NCI-H524 (cell line): Measurements from ENCODE around the gene FOXP1.
"Not testable (repeated sequence)": the region's sequence is repeated elsewhere in the genome, so short reads cannot be mapped to it uniquely, and the experiment has no call there.

Experiments
- DNase-seq, 2 experiments: peaks; one replicate each; lab custom pipeline; 2025; lab: John Stamatoyannopoulos, UW

FOXP1 gene

DNA sequence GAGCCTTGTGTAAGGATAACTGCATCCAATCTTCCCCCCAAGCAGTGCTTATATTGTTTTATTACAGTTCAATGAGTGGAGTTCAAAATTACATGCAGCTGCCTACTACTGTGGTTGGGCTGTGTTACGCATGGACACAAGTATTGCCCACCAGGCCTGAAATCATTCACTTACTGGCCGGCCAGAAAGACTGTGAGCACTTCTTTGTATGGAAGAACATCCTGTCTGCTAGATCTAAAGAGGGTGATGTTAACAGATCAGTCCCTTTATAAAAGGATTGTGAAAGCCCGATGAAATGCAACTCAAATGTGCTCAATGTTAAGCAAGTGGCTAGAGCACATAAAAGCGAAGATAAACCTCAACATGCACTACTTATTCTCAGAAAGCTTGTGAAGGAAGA lies 132.5 kb downstream of the FOXP1 start:
- DNase-seq = no peak

DNA sequence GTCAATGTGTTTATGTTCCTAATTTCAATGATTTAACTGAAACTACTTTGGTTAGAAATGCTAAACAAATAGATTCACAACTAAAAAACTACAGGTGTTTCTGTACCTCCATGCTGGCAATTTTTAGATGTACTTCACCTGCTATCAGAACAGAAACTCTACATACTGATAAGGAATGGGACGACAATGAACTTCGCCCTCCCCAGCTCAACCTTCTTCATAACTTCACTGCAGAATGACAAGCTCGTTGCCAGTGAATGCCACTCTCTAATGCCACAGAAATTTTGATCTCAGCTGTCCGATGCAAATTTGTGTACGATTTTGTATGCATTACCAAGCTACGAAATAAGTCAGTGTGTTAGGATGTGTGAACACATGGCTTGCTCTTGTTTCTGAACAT lies 133.4 kb downstream of the FOXP1 start:
- DNase-seq = no peak

DNA sequence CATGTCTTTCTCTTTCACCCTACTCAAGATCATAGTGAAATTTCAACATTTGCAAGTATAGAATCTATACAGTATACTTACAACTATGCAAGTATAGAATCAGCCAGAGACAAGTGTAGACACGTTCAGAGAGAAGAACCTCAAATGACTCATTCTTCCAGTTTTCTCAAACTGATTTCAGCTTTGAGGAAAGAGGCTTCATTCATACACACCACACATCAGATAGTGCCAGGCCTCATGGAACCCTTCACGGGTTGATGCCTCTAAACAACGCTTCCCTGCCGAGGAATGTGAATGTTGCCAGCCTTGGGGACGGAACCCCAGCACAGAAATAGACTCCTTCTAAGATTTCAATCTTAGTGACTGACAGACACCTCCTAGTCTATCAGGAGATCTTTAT lies 135.7 kb downstream of the FOXP1 start:
- DNase-seq = no peak

DNA sequence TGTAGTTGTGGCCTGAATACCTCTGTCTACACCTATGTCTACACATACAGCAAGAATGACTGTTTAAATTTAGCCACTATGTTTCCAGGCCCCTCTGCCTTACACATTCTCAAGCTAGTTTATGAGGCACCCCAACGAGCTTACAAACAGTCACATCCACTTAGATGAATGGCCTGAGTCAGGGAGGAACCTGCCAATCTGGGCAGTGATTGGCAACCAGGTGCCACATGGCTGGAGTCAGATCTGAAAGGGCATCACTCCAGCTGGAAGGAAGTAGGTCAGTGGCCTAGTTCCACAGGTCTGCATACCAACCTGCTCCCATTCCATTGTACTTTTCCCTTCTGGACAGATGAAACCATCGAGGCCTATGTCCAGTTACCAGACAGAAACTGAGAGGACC lies 136.3 kb downstream of the FOXP1 start:
- no peak for DNase-seq

DNA sequence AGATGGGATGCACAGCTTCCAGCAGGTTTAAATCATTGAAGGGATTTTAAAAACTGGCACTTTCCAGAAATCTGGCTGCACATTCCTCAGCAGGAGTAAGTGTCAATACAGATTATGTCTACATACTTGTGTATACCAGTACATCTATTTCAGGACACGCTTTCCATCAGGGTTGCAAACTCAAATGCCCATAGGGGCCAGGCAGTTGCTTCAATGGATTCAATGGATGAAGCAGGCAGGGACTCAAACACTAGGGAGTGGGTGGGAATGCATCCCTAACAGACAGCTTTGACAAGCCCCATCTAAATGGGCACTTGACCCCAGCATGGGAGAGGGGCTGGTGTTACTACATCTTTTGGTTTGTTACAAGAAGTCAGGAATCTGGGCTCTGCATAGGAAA lies 136.8 kb downstream of the FOXP1 start:
- DNase-seq = no peak

DNA sequence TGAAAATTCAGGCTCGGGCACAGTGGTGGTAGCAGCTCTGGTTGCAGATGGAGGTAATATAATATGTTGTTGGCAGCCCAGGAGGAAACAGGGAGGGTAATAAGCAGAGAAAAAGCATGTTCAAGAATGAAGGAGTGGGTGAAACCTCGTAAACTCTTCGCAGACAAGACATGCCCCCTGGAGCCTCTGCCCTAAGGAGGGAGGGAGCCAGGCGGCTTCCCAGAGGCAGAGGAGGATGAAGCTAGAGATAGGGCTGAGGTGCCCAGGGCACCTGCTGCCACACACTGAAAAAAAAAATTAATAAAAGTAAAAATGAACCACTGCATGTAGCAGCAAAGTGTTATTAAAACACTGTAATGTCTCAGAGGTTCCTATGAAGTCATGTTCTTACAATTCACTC lies 137.3 kb downstream of the FOXP1 start:
- no peak for DNase-seq

DNA sequence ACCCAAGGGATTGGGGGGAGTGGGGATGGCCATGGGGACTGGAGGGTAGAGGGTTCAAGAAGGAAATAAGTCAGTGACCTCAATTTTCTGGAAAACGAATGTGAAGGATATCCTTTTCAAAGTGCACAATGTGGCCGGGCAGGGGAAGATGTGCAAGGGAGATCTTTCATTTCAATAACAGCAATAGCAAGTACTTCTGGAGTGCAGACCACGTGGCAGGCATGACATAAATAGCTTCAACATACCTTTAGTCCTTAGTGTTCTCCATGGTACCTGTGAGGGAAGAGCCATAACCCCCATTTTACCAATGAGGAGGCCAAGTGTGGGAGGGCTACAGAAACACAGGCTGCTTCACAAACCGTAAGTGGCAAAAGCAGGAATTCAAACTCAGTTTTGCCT lies 138.7 kb downstream of the FOXP1 start:
- no peak for DNase-seq

DNA sequence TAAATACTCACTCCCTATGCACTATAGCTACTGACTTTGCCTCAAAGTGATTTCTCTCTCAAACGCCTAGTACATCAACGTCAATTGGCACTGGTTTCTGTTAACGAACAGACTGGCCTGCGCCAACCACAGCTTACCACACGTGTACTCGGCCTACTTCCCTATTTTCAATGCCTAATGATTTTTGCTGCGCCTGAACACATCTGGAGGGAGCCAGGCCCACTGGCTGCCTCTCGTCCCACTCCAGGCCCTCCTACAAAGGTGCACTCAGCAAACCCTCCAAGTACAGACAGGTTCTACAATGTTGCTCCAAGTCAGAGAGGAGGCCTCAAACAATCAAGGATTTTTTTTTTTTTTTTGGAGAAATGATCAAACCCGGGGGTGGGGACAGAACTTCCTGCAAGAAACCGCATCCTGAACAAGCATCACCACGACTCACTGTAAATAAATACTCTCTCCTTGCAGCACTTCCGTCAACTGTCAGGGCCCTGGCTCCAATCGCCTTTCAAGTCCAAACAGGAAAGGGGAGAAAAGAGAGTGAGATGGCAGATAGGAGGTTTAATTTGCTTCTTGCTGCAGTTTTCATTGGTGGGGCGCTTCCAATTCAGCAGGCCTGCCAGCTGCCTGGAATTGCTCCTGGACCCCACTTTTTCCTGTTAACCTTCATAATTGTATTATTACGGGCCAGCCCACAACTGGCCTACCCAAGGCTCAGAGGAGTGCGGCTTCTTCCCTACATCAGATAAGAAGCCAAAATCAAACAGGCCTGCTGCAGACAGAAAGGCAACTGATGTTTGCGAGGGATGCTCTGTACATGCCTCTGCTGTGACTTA lies 139.3 kb downstream of the FOXP1 start:
- no peak for DNase-seq

DNA sequence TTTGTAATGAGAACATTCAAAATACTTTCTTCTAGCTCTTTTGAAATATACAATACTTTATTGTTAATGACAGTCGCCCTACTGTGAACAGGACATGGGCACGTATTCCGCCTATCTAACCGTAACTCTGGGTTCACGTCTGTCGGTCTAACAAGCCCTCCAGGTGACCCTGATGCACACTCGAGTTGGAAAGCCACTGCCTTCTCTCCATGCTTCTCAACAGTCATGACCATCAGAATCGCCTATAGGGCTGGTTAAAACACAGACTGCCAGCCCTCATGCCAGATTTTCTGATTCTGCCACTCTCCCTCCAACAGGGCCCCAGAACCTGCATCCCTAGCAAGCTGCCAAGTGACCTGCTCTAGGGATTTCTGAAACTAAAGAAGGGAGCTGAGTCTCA lies 140.2 kb downstream of the FOXP1 start:
- no peak for DNase-seq

DNA sequence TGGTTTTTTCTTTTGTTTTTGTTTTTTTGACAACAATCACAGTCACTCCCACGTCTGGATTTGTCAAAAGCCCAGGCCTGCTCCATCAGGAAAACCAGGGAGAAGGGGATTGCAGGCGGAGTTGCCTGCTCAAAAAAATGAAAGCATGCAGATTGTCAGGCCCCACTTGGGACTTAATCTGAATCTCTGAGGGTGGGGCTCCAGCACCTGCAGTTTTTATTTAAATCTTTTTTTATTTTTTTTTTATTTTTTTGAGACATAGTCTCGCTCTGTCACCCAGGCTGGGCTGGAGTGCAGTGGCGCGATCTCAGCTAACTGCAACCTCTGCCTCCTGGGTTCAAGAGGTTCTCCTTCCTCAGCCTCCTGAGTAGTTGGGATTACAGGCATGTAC lies 140.9 kb downstream of the FOXP1 start:
- DNase-seq = no peak

DNA sequence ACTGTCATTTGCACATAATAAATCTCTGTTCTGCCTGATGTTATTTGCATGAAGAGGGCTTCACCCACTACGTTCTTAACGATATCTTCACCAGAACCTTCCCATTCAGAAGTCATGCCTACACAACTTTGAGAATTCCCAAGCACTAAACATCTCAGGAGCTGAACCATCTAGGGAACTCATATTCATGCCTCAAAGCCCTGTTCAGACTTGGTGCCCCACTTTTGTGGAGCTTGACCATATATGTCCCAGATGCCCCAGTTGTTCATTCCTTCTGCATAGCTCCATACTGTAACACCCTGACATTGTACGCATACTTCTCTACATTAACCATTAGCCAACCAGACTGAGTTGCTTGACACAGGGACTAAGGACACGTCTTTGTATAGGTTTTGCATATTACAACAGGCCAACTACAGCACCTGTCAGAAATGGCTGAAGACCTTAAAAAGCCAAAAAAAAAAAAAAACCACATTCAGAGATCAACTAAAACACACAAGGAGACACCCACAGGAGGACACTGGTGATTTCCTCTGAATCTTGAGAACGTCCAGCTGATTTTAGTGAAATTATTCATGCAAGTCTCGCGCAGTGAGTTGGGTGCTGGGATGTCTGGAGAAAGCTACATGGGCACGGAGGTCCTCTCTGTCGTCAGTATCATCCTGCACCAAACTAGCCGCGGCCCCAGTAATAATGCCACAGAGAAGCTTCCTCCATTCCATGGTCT lies 141.4 kb downstream of the FOXP1 start:
- no peak for DNase-seq

DNA sequence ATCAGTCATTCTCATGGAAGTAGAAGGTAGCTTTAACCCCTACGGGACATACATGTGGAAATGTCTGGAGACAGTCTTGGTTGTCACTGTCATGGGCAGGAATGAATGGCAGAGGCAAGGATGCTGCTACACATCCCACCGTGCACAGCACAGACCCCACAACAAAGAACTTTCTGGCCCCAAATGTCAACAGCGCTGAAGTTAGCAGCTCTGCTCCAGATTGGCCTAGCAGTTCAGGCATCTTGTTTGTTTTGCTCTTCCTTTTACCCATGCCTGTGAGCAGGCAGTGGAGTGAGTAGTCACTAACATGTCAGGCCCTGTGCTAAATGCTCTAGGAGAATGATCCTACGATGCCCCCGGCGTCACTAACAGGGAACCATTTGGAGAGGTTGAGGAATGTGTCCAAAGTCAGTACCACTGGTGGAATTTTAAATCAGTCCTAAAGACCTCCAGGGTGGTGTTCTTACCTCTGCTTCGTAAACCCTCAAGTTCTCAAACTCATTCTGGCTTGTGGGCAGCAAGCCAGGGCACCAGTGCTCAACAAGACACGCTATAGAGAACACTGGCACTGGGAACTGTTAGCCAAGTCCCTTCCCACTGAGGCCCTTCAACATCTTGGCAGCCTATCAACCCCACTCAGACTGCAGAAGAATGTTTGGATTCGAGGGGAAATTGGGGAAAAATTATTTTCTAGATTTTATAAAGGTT lies 142.2 kb downstream of the FOXP1 start:
- no peak for DNase-seq

DNA sequence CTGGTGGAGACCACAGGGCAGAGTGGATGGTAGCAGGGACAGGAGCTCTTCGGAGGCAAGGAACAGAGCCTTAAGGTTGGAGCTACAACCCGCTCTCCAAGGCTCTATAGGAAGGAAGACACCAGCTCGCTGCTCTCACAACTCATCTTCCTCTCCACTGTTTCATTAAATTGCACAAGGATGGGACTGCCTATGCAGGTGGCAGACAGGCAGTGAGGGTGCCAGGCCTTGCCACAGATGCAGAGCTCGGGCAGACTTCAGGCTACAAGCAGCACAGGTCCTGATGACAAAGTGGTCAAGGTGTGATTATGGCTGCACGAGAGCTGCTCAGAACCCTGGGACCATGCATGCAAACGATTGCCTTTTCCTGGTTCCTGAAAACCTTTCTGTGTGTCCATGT lies 144.6 kb downstream of the FOXP1 start:
- no peak for DNase-seq

DNA sequence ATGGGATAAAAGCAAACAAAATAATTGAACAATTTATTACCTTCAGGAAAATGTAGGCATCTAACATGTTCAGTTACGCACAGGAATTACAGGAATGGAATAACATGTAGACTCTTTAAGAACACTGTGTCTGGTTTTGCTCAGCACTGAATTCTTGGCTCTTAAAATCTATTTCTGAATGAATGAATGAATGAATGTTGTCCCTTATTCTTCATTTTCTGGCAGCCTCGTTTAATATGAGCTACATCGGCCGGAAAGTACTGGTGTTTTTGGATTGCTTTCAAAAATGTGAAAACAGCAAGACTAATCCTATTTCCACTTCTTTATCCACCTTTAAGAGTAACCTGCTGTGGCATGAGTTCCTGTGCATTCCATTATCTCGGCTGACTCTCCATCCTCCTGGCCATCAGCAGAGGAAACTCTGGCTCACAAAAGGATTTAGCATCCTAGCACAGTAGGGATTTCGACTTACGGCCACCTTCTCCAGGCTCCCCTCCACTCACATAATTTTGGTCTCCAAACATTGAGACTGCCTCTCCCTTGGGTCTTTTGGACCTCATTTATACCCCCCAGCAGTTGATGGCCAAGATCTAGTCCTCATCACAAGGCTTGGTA lies 145.3 kb downstream of the FOXP1 start:
- DNase-seq = no peak

DNA sequence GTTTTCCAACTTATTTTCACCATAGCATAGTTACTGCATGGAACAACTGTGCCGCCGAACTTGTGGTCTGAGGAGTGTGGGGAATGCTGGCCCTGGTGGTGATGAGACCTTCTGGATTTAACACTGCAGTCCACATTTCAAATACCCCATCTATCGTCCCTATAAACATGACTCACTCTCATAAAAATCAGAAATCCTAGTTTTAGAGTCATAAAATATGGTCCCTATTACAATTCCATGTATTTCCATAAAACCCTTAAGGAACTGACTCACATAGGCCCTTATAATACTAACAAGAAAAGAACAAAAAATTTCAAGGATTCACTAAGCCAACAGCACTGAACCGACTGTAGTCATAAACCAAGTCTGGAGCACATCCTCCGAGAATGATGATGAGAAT lies 147.2 kb downstream of the FOXP1 start:
- DNase-seq = no peak

DNA sequence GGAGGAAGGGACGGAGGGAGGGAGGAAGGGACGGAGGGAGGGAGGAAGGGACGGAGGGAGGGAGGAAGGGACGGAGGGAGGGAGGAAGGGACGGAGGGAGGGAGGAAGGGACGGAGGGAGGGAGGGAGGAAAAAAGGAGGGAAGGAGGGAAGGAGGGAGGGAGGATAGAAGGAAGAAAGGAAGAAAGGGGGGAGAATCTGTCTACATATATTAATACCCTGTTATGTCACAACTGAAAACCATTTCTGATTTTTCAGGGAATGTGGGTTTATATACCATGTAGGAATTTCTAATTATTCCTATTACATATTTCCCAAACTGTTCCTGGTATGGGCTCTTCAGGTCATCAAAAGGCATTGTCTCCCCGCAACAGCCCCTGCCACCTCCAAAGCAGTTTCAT lies 147.7 kb downstream of the FOXP1 start:
- not testable (repeated sequence) for DNase-seq

DNA sequence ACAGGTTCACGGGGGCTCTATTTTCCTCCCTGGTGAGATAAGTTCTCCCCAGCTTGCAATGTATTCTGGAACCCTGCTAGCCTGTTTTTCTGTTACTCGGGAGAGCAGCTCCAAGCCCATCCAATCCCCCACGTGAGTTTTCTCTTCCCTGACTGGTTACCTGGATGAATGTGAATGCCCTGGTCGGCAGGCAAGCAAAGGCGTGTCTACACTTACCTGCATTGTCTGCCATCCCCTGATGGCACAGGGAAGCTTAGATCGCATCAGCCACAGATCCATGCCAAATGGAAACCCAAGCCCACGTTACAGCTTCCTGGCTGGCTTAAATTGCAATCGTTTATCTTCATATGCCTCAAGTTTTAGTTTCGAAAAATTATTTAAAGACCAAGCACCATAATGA lies 149.9 kb downstream of the FOXP1 start:
- DNase-seq = no peak

DNA sequence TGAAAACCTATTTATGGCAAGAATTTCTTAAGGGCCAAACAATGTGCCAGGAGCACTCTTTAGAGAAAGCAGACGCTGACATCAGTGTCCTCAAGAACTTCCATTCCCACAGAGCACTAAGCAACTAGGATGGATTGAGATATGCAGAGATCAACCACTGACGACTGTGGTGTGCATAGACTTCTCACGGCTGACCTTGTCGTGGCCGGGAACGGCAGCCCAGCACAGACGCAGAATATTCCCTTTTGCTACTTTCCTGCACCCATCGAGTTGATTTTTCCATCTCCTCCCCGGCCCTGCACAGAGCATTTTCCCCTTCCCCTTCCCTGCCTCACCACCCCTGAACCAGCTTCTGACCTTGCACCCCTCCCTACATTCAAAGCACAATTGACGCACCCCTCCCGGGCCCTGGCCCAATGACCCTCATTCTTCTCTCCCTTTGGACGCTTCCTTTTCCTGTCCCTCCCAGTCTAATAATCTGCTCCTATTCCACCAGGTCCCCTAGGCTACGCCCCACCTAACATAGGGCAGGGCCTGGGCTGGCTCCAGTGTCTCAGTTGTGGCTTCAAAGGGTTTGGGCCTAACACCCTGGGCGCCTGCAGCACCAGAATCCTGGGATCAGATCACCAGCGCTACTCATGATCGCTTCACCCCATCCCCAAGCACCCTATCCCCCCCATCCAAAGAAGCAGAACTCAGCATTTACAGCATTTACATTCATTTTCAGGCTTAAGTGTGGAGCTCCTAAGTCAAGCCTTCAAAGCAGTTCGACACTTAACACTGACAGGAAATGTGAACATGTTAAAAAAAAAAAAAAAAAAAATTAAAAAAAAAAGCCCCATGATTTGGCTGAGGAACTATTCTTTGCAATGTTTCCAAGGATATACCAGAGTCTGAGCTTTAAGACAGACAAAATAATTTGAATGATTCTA lies 151.2 kb downstream of the FOXP1 start:
- DNase-seq = no peak

DNA sequence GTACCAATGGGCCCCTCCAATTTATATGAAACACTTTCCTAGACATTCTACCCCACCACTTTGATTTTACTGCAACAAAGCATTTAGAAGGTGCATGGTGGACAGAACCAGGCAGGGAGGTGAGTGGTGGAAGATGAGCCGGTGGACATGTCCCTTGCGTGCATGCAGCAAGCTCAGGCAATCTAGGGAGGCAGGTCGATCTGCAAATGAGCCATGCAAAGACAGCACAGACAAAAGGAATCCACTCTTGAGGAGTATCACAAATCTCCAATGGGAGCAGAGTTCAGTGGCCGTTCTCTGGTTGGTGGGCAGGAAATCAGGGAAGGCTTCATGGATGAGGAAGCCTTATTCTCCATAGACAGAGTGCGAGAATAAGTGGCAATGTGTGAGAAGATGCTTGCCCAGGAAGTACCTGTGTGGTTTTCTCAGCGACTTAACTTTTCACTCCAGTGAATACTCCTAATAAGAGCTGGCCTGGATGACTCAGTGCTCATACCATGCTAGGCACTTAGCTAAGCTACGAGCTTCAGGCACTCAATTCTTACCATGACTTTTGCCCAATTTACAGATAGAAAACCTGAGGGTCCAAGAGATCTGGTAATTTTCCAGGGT lies 152.5 kb downstream of the FOXP1 start:
- DNase-seq = no peak

DNA sequence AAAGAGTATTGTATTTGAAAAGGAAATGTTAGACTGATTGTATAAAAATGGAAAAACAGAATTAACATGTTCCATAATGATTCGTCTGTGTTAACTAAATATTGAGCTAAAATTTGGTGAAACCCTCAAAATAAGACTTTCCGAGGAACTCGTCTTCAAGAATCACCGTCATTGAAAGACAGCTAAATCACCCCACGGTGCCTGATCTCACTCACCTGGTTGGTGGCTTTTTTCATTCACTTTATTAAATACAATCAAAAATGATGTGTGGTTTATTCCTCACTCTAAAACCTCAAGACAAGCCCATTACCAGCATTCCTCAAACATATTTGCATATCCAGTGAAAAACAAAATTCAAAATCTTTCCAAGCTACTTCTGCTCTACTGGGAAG lies 153.9 kb downstream of the FOXP1 start:
- no peak for DNase-seq
